Neural progenitor cell (in vitro differentiated cells): Measurements from ENCODE around the gene CAP1. TPM values are rescaled to one million over a fixed set of nuclear protein-coding genes. Genes with fewer than 3 reads are reported as not detected.

Source experiments
- DNase-seq: peaks from one replicate; pipeline ENCODE4 v3.0.0-alpha.2; 2016; ENCODE audit warnings: low spot score
- H2AFZ ChIP-seq: fragments of 200-600 bp; sonication (generic); replicated peaks from 2 replicates; pipeline ENCODE4 v1.6.1; 2016; ENCODE audit warnings: antibody characterized with exemption
- H3F3A ChIP-seq: fragments of 200-600 bp; sonication (generic); 2 replicates; pipeline ENCODE4 v1.6.1; 2016; ENCODE audit warnings: antibody characterized with exemption, low read depth
- H3K27ac ChIP-seq: fragments of 200-600 bp; sonication (generic); 2 replicates; pipeline ENCODE4 v1.5.1; 2016; ENCODE audit warnings: mild to moderate bottlenecking
- H3K27me3 ChIP-seq: fragments of 200-600 bp; sonication (generic); 2 replicates; pipeline ENCODE4 v1.6.1; 2016; ENCODE audit warnings: mild to moderate bottlenecking, moderate library complexity
- H3K36me3 ChIP-seq: fragments of 200-600 bp; sonication (generic); 2 replicates; pipeline ENCODE4 v1.5.1; 2016
- H3K4me1 ChIP-seq: fragments of 200-600 bp; sonication (generic); 2 replicates; pipeline ENCODE4 v1.6.1; 2016; ENCODE audit warnings: mixed run types
- H3K4me2 ChIP-seq: fragments of 200-600 bp; sonication (generic); 2 replicates; pipeline ENCODE4 v1.6.1; 2016
- H3K4me3 ChIP-seq: fragments of 200-600 bp; sonication (generic); 2 replicates; pipeline ENCODE4 v1.5.1; 2016
- H3K79me2 ChIP-seq: fragments of 200-600 bp; sonication (generic); 2 replicates; pipeline ENCODE4 v1.6.1; 2016; ENCODE audit warnings: low read depth
- H3K9ac ChIP-seq: fragments of 200-600 bp; sonication (generic); 2 replicates; pipeline ENCODE4 v1.6.1; 2016
- H3K9me3 ChIP-seq: fragments of 200-600 bp; sonication (generic); 2 replicates; pipeline ENCODE4 v1.5.1; 2016; ENCODE audit warnings: low read depth
- H4K20me1 ChIP-seq: fragments of 200-600 bp; sonication (generic); 2 replicates; pipeline ENCODE4 v1.6.1; 2016; ENCODE audit warnings: low read depth
- H3K27ac Mint-ChIP-seq: 3 replicates; pipeline ENCODE4 v1.8.0; 2021; ENCODE audit warnings: mixed read lengths
- H3K27me3 Mint-ChIP-seq: 2 replicates; pipeline ENCODE4 v1.8.0; 2022; ENCODE audit warnings: low read depth, mild to moderate bottlenecking, inconsistent platforms, moderate library complexity, mixed read lengths; ENCODE audit not compliant: insufficient read depth
- H3K36me3 Mint-ChIP-seq: 3 replicates; pipeline ENCODE4 v1.8.0; 2021; ENCODE audit warnings: mixed read lengths
- H3K4me1 Mint-ChIP-seq: 3 replicates; pipeline ENCODE4 v1.8.0; 2021; ENCODE audit warnings: mixed read lengths
- H3K4me3 Mint-ChIP-seq: 3 replicates; pipeline ENCODE4 v1.8.0; 2021; ENCODE audit warnings: mild to moderate bottlenecking, moderate library complexity, mixed read lengths
- H3K9me3 Mint-ChIP-seq: 3 replicates; pipeline ENCODE4 v1.8.0; 2020; ENCODE audit warnings: mixed read lengths
- EZH2 ChIP-seq: fragments of 200-600 bp; sonication (generic); IDR thresholded peaks from 2 replicates; pipeline ENCODE4 v1.6.1; 2017; ENCODE audit warnings: antibody characterized with exemption, mild to moderate bottlenecking, moderate library complexity
- EZH2phosphoT487 ChIP-seq: fragments of 200-600 bp; sonication (generic); IDR thresholded peaks from 2 replicates; pipeline ENCODE4 v1.6.1; 2017; ENCODE audit warnings: antibody characterized with exemption
- total RNA-seq: library from RNA; depleted of rRNA; stranded (reverse); fragments of >200 nt; gene quantifications from 2 replicates; pipeline ENCODE4 v1.2.3, GENCODE V29; 2015; ENCODE audit warnings: low replicate concordance
- TF ChIP-seq, protein P1 (sequence below): fragments of 200-600 bp; sonication (generic); IDR thresholded peaks from 2 replicates; pipeline ENCODE4 v1.5.1; 2017; ENCODE audit warnings: antibody characterized with exemption, mild to moderate bottlenecking

Gene CAP1
- total RNA-seq, 1 donor from 2014 or later, result 150 TPM

DNA sequence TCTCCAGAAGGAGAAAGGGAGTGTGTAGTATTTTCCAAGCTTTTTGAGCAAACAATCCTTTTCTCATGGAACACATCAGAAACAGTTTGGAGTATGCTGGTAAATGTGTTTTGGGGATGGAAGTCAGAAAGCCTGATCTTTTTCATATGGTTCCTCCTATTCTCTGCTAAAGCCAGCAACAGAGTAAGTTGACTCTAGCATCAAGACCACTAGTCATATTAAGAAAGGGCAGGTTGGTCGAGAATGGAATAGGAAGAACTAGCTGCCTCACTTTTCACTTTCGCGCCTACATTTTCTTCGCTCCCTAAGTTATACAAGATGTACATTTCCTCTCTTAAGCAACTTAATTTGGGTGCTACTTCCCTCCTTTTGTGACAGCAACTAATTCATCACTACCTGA, 32.5 kb downstream of the CAP1 start:
- Histone ChIP-seq H3K79me2 (no peaks in the 10 kb centered on the region), H3F3A (no peaks in the 10 kb centered on the region), H3K4me2 (no peak overlapping the region), H3K9me3 (no peaks in the 10 kb centered on the region), H3K4me3 (no peak overlapping the region), H3K4me1 (no peaks in the 10 kb centered on the region), H3K36me3 (no peaks in the 10 kb centered on the region), H3K9ac (no peak overlapping the region), H2AFZ (no peak overlapping the region), H3K27me3 (no peaks in the 10 kb centered on the region), H3K27ac (no peak overlapping the region), H4K20me1 (no peaks in the 10 kb centered on the region)
- Mint-ChIP-seq H3K4me1 (no peaks in the 10 kb centered on the region), H3K27ac (no peak overlapping the region), H3K27me3 (peaks cover 8% of the 10 kb centered on the region), H3K36me3 (peaks cover 24% of the 10 kb centered on the region), H3K9me3 (no peaks in the 10 kb centered on the region), H3K4me3 (no peak overlapping the region)
- TF ChIP-seq, protein P1, sequence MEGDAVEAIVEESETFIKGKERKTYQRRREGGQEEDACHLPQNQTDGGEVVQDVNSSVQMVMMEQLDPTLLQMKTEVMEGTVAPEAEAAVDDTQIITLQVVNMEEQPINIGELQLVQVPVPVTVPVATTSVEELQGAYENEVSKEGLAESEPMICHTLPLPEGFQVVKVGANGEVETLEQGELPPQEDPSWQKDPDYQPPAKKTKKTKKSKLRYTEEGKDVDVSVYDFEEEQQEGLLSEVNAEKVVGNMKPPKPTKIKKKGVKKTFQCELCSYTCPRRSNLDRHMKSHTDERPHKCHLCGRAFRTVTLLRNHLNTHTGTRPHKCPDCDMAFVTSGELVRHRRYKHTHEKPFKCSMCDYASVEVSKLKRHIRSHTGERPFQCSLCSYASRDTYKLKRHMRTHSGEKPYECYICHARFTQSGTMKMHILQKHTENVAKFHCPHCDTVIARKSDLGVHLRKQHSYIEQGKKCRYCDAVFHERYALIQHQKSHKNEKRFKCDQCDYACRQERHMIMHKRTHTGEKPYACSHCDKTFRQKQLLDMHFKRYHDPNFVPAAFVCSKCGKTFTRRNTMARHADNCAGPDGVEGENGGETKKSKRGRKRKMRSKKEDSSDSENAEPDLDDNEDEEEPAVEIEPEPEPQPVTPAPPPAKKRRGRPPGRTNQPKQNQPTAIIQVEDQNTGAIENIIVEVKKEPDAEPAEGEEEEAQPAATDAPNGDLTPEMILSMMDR, result no peak
- no peak for TF ChIP-seq EZH2phosphoT487
- no peak for TF ChIP-seq EZH2
- no peak for DNase-seq

DNA sequence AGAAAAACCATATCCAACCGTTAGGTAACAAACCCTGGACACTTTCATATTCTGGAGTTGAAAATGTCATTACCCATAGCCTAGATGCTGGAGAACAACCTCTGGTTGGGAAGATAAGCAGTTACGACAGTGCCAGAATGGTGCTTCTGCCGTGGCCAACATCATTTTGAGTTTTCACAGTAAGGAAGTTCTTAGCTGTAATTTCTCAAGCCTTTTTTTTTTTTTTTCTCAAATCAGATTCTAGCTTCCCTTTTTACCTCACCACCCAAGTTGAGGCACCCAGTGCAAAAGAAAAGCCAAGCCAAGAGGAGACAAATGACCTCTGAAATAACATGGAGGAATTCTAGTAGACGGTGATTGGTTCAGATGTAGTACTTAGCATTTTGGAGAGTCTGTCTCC, 34.7 kb downstream of the CAP1 start:
- TF ChIP-seq EZH2 (no peak), EZH2phosphoT487 (no peak)
- TF ChIP-seq, protein P1, result no peak
- Histone ChIP-seq H3K4me2 (no peak overlapping the region), H3K36me3 (no peaks in the 10 kb centered on the region)

DNA sequence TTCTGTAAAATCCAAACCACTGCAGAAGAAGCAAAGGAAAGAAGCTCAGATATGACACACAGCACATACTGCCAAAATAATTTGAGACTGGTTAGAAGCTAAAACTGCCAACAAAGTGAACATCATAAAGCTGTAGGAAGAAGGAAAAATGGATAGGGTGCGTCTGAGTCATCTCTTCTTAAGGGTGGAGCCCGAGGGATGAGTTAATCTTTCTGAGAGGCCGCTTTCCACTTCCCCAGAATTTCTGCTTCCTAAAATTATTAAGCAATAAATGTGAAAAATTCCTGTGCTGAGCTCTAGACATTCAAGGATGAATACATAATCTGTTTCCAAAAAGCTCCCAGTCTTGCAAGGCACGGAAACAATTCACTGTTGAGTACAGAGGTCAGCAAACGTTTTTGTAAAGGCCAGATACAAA, 36.4 kb downstream of the CAP1 start:
- Histone ChIP-seq H3K9ac (no peak overlapping the region), H3K9me3 (no peaks in the 10 kb centered on the region), H4K20me1 (no peaks in the 10 kb centered on the region), H3K4me1 (no peaks in the 10 kb centered on the region), H3F3A (no peaks in the 10 kb centered on the region), H2AFZ (no peak overlapping the region), H3K4me2 (no peak overlapping the region), H3K79me2 (no peaks in the 10 kb centered on the region), H3K27me3 (no peaks in the 10 kb centered on the region), H3K36me3 (no peaks in the 10 kb centered on the region), H3K4me3 (no peak overlapping the region), H3K27ac (no peak overlapping the region)
- DNase-seq, result no peak
- Mint-ChIP-seq H3K27ac (no peak overlapping the region), H3K9me3 (no peaks in the 10 kb centered on the region), H3K4me1 (no peaks in the 10 kb centered on the region), H3K27me3 (peaks cover 8% of the 10 kb centered on the region), H3K36me3 (peaks cover 15% of the 10 kb centered on the region), H3K4me3 (no peak overlapping the region)
- TF ChIP-seq, protein P1, result no peak
- TF ChIP-seq EZH2phosphoT487, result no peak
- no peak for TF ChIP-seq EZH2

More for the DNA sequence above, 34.7 kb downstream of the CAP1 start:
- Histone ChIP-seq H3F3A (no peaks in the 10 kb centered on the region), H3K4me3 (no peak overlapping the region), H3K9ac (no peak overlapping the region), H3K4me1 (no peaks in the 10 kb centered on the region), H3K27me3 (no peaks in the 10 kb centered on the region), H3K79me2 (no peaks in the 10 kb centered on the region), H3K9me3 (no peaks in the 10 kb centered on the region), H3K27ac (no peak overlapping the region), H4K20me1 (no peaks in the 10 kb centered on the region), H2AFZ (no peak overlapping the region)
- Mint-ChIP-seq H3K9me3 (no peaks in the 10 kb centered on the region), H3K27me3 (peaks cover 8% of the 10 kb centered on the region), H3K36me3 (peaks cover 20% of the 10 kb centered on the region), H3K4me3 (no peak overlapping the region), H3K27ac (no peak overlapping the region), H3K4me1 (no peaks in the 10 kb centered on the region)
- no peak for DNase-seq
